NCI-H748 (cell line): ENCODE data around the gene SH3D21.

Experiments
- DNase-seq: peaks from one replicate; lab custom pipeline; 2025; ENCODE audit not compliant: unreplicated experiment; lab: John Stamatoyannopoulos, UW

The SH3D21 gene

GRCh38 chr1:36306210-36306901, at the start of gene SH3D21:
TSS of gene SH3D21 (plus strand) at chr1:36306368. CDS start at chr1:36306421, 53 bp downstream.
- peak; percentile 70 for DNase-seq

GRCh38 chr1:36256558-36257374, 49.4 kb upstream of the SH3D21 start:
- DNase-seq: no peak

- DNase-seq: no peak
Observed at GRCh38 chr1:36257375-36257767, 48.8 kb upstream of the SH3D21 start.

GRCh38 chr1:36258960-36259344, 47.2 kb upstream of the SH3D21 start:
- no peak for DNase-seq

GRCh38 chr1:36268981-36269380, 37.2 kb upstream of the SH3D21 start:
- DNase-seq: no peak

GRCh38 chr1:36269408-36269838, 36.7 kb upstream of the SH3D21 start:
- no peak for DNase-seq

- DNase-seq: no peak
Observed at GRCh38 chr1:36273024-36273423, 33.1 kb upstream of the SH3D21 start.

GRCh38 chr1:36274201-36274600, 32.0 kb upstream of the SH3D21 start:
- DNase-seq: no peak

GRCh38 chr1:36276688-36277087, 29.5 kb upstream of the SH3D21 start:
- DNase-seq: no peak

GRCh38 chr1:36279110-36279788, 26.9 kb upstream of the SH3D21 start:
- DNase-seq: no peak

GRCh38 chr1:36279789-36280296, 26.3 kb upstream of the SH3D21 start:
- DNase-seq: no peak

GRCh38 chr1:36284061-36284460, 22.1 kb upstream of the SH3D21 start:
- DNase-seq: no peak

- no peak for DNase-seq
Observed at GRCh38 chr1:36284517-36284916, 21.7 kb upstream of the SH3D21 start.

- DNase-seq: peak; percentile 52
Observed at GRCh38 chr1:36285443-36286101, 20.6 kb upstream of the SH3D21 start.

- no peak for DNase-seq
Observed at GRCh38 chr1:36286802-36287201, 19.4 kb upstream of the SH3D21 start.

GRCh38 chr1:36287595-36287994, 18.6 kb upstream of the SH3D21 start:
- DNase-seq: no peak

- DNase-seq: no peak
Observed at GRCh38 chr1:36295390-36295789, 10.8 kb upstream of the SH3D21 start.

GRCh38 chr1:36297062-36297461, 9.1 kb upstream of the SH3D21 start:
- no peak for DNase-seq

- DNase-seq: no peak
Observed at GRCh38 chr1:36298640-36299039, 7.5 kb upstream of the SH3D21 start.

- no peak for DNase-seq
Observed at GRCh38 chr1:36300526-36300925, 5.6 kb upstream of the SH3D21 start.

- no peak for DNase-seq
Observed at GRCh38 chr1:36301220-36301619, 4.9 kb upstream of the SH3D21 start.
